ENCODE data around the gene LDAH.

LDAH gene

DNA sequence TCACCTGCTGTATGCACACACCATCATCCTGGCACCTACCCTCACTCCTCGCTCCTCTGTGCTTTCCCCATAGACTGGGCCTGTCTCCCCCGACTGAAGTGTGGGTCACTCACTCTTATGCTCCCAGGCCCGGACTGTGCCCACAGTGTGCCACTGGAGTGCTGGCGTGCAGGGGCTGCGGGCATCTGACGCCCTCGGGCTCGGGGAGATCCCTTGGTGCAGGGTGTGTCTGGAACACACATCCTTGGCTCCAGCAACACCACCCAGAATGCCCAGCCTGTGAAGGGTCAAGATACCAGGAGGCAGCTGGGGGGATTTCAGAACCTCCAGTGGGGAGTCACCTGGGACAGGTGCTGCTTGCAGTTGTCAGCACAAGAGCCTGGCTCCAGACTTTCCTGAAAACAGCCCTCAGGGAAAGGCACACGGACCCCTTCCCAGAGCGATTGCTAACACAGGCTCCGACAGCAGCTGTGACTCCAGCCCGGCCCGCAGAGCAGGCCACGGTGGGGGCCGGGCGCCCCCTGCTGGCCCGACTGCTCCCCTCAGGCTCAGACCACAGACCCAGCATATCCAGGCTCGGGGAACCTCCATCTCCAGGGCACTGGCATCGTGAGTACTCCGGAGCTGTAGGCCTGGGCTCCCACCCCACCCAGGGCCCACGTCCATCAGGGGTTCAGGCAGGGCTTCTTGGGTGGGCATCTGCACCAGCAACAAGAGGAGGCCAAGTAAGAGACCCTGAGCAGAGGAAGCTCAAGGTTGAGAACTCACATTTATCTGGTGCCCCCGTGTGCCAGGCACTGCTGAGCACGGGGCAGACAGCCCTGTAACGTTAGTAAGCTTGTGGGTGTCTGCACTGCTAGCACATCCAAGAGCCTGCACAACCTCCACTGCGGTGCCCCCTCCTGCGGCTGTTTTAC, 180.6 kb downstream of the LDAH start:
- no peaks in the 10 kb centered on the region for H3F3A ChIP-seq (ENCODE audit: insufficient read depth, low read length)
- no peak overlapping the region for H2AFZ ChIP-seq (ENCODE audit: low read length)
- H3K79me2 ChIP-seq (ENCODE audit: low read length), result peaks cover 5% of the 10 kb centered on the region; the same call in 1 of the 2 replicates
- no peak overlapping the region for H3K4me3 ChIP-seq (ENCODE audit: low read length)
- H3K27me3 ChIP-seq (replicated peaks; ENCODE audit: insufficient read depth, low read length), result no peaks in the 10 kb centered on the region
- no peaks in the 10 kb centered on the region for H4K20me1 ChIP-seq (ENCODE audit: insufficient read depth, low read length)
- H3K9ac ChIP-seq (ENCODE audit: low read length), result no peak overlapping the region
- DNase-seq, result peak; percentile 72
- no peaks in the 10 kb centered on the region for H3K9me3 ChIP-seq (replicated peaks; ENCODE audit: insufficient read depth, low read length)
- no peak overlapping the region for H3K4me2 ChIP-seq (ENCODE audit: low read depth, low read length)
- H3K36me3 ChIP-seq (replicated peaks; ENCODE audit: insufficient read depth, low read length), result no peaks in the 10 kb centered on the region
- TF ChIP-seq CTCF (IDR thresholded peaks at IDR 0.05; ENCODE audit: low read length) (peak; percentile 95), EZH2phosphoT487 (IDR thresholded peaks at IDR 0.05; ENCODE audit: low read length) (no peak)
- no peak overlapping the region for H3K27ac ChIP-seq (ENCODE audit: low read length)
- no peaks in the 10 kb centered on the region for H3K4me1 ChIP-seq (ENCODE audit: low read length)
- no peaks in the 10 kb centered on the region for H3K9me2 ChIP-seq (replicated peaks; ENCODE audit: insufficient read depth, low read length)

- Histone ChIP-seq H3K4me2 (ENCODE audit: low read depth, low read length) (no peak overlapping the region), H2AFZ (ENCODE audit: low read length) (no peak overlapping the region), H3K4me3 (ENCODE audit: low read length) (no peak overlapping the region), H3K27ac (ENCODE audit: low read length) (no peak overlapping the region), H3K9me2 (replicated peaks; ENCODE audit: insufficient read depth, low read length) (no peaks in the 10 kb centered on the region), H3F3A (ENCODE audit: insufficient read depth, low read length) (no peaks in the 10 kb centered on the region), H3K9ac (ENCODE audit: low read length) (no peak overlapping the region), H4K20me1 (ENCODE audit: insufficient read depth, low read length) (no peaks in the 10 kb centered on the region), H3K4me1 (ENCODE audit: low read length) (no peaks in the 10 kb centered on the region), H3K36me3 (replicated peaks; ENCODE audit: insufficient read depth, low read length) (no peaks in the 10 kb centered on the region), H3K27me3 (replicated peaks; ENCODE audit: insufficient read depth, low read length) (no peaks in the 10 kb centered on the region), H3K79me2 (ENCODE audit: low read length) (peaks cover 5% of the 10 kb centered on the region; the same call in 1 of the 2 replicates), H3K9me3 (replicated peaks; ENCODE audit: insufficient read depth, low read length) (no peaks in the 10 kb centered on the region)
- no peak for DNase-seq
- TF ChIP-seq CTCF (IDR thresholded peaks at IDR 0.05; ENCODE audit: low read length) (no peak), EZH2phosphoT487 (IDR thresholded peaks at IDR 0.05; ENCODE audit: low read length) (no peak), EZH2 (optimal IDR thresholded peaks at IDR 0.05; ENCODE audit: low read depth, low read length) (no peak)
Measured at GRCh38 chr2:20641123-20641985, 181.5 kb downstream of the LDAH start.

GRCh38 chr2:20640411-20641122, 182.3 kb downstream of the LDAH start:
- peaks cover 5% of the 10 kb centered on the region; the same call in 1 of the 2 replicates for H3K79me2 ChIP-seq (ENCODE audit: low read length)
- H3F3A ChIP-seq (ENCODE audit: insufficient read depth, low read length), result no peaks in the 10 kb centered on the region
- H3K9ac ChIP-seq (ENCODE audit: low read length), result no peak overlapping the region
- H3K27ac ChIP-seq (ENCODE audit: low read length), result no peak overlapping the region
- no peaks in the 10 kb centered on the region for H3K9me3 ChIP-seq (replicated peaks; ENCODE audit: insufficient read depth, low read length)
- H3K4me1 ChIP-seq (ENCODE audit: low read length), result no peaks in the 10 kb centered on the region
- H3K4me3 ChIP-seq (ENCODE audit: low read length), result no peak overlapping the region
- no peaks in the 10 kb centered on the region for H3K27me3 ChIP-seq (replicated peaks; ENCODE audit: insufficient read depth, low read length)
- H3K9me2 ChIP-seq (replicated peaks; ENCODE audit: insufficient read depth, low read length), result no peaks in the 10 kb centered on the region
- no peak overlapping the region for H2AFZ ChIP-seq (ENCODE audit: low read length)
- no peaks in the 10 kb centered on the region for H3K36me3 ChIP-seq (replicated peaks; ENCODE audit: insufficient read depth, low read length)
- no peak overlapping the region for H3K4me2 ChIP-seq (ENCODE audit: low read depth, low read length)
- TF ChIP-seq EZH2 (optimal IDR thresholded peaks at IDR 0.05; ENCODE audit: low read depth, low read length) (no peak), EZH2phosphoT487 (IDR thresholded peaks at IDR 0.05; ENCODE audit: low read length) (no peak), CTCF (IDR thresholded peaks at IDR 0.05; ENCODE audit: low read length) (no peak)
- H4K20me1 ChIP-seq (ENCODE audit: insufficient read depth, low read length), result no peaks in the 10 kb centered on the region
- DNase-seq, result no peak
